A549 (cell line): ENCODE measurements around the gene MEGF9.

Source experiments
- CBX2 ChIP-seq: fragments of 200-600 bp; sonication (generic); IDR thresholded peaks from 2 replicates; pipeline ENCODE4 v1.6.1; 2016; ENCODE audit warnings: low read depth, mild to moderate bottlenecking, borderline replicate concordance
- CTCF ChIP-seq: fragments of >200 bp; sonication (Bioruptor Twin); formaldehyde crosslinking; IDR thresholded peaks from 3 replicates; pipeline ENCODE4 v1.5.1; 2016
- EP300 ChIP-seq, 2 experiments: fragments of >200 bp; sonication (Bioruptor Twin); formaldehyde crosslinking; IDR thresholded peaks; 2 replicates in 1 of 2; 3 replicates in 1 of 2; pipeline ENCODE4 v1.6.1; 2016 to 2017
- JUNB ChIP-seq: fragments of >200 bp; sonication (Bioruptor Twin); formaldehyde crosslinking; IDR thresholded peaks from 2 replicates; pipeline ENCODE4 v1.6.1; 2016
- NFE2L2 ChIP-seq: fragments of 150-350 bp; conservative IDR thresholded peaks from 2 replicates; pipeline ENCODE4 v1.6.1; 2014; ENCODE audit warnings: low read length
- POLR2A ChIP-seq: IDR thresholded peaks from 2 replicates; pipeline ENCODE4 v1.6.1; 2012; ENCODE audit warnings: mild to moderate bottlenecking, low read length
- TF ChIP-seq, protein P1 (sequence below): fragments of 200-600 bp; sonication (generic); IDR thresholded peaks from 2 replicates; pipeline ENCODE4 v1.6.1; 2016; ENCODE audit warnings: antibody characterized with exemption, mild to moderate bottlenecking, moderate library complexity
- TF ChIP-seq, protein P2 (sequence below): IDR thresholded peaks from 2 replicates; pipeline ENCODE4 v1.6.1; 2012; ENCODE audit warnings: low read depth, borderline replicate concordance

GRCh38 chr9:120714846-120715388 lies 647 bp upstream of the MEGF9 start:
- TF ChIP-seq EP300 (IDR thresholded peaks at IDR 0.05): no peak
- TF ChIP-seq CBX2: no peak
- no peak for TF ChIP-seq CTCF
- no peak for TF ChIP-seq NFE2L2
- TF ChIP-seq POLR2A: no peak
- TF ChIP-seq, protein P1, sequence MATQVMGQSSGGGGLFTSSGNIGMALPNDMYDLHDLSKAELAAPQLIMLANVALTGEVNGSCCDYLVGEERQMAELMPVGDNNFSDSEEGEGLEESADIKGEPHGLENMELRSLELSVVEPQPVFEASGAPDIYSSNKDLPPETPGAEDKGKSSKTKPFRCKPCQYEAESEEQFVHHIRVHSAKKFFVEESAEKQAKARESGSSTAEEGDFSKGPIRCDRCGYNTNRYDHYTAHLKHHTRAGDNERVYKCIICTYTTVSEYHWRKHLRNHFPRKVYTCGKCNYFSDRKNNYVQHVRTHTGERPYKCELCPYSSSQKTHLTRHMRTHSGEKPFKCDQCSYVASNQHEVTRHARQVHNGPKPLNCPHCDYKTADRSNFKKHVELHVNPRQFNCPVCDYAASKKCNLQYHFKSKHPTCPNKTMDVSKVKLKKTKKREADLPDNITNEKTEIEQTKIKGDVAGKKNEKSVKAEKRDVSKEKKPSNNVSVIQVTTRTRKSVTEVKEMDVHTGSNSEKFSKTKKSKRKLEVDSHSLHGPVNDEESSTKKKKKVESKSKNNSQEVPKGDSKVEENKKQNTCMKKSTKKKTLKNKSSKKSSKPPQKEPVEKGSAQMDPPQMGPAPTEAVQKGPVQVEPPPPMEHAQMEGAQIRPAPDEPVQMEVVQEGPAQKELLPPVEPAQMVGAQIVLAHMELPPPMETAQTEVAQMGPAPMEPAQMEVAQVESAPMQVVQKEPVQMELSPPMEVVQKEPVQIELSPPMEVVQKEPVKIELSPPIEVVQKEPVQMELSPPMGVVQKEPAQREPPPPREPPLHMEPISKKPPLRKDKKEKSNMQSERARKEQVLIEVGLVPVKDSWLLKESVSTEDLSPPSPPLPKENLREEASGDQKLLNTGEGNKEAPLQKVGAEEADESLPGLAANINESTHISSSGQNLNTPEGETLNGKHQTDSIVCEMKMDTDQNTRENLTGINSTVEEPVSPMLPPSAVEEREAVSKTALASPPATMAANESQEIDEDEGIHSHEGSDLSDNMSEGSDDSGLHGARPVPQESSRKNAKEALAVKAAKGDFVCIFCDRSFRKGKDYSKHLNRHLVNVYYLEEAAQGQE: no peak
- TF ChIP-seq, protein P2, sequence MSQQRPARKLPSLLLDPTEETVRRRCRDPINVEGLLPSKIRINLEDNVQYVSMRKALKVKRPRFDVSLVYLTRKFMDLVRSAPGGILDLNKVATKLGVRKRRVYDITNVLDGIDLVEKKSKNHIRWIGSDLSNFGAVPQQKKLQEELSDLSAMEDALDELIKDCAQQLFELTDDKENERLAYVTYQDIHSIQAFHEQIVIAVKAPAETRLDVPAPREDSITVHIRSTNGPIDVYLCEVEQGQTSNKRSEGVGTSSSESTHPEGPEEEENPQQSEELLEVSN: peak; percentile 40; the same call in 1 of the 2 replicates
- no peak for TF ChIP-seq JUNB
